Islet precursor cell (in vitro differentiated cells): ENCODE data around the gene PRR20G.
"Not testable (repeated sequence)": the region's sequence is repeated elsewhere in the genome, so short reads cannot be mapped to it uniquely, and the experiment has no call there.

Experiments used
- DNase-seq: peaks from one replicate; pipeline ENCODE4 v3.0.0-alpha.2; 2018

Gene PRR20G

DNA sequence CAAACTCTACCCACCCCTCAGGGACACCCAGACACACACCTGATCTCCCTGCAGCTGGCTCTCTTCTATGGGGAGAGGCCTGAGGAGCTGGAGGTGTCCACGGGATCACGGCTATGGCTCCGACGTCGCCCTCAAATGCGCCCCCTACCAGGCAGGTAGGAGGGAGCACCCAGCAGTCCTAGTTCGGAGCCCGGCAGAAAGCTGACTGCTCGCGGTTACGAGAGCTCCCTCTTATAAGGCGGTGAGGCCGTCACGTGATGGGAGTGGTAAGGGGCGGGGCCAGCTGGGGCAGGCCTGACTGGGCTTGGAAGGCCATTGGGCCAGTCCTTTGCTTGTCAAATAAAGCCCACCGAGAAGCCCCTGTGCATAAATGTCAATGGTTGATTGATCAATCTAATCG is at the start of gene PRR20G:
Gene PRR20G, minus strand, starts transcription at position 207 of the 400 bp plus-strand sequence. CDS start 681 bp downstream, outside the sequence.
- no peak for DNase-seq

DNA sequence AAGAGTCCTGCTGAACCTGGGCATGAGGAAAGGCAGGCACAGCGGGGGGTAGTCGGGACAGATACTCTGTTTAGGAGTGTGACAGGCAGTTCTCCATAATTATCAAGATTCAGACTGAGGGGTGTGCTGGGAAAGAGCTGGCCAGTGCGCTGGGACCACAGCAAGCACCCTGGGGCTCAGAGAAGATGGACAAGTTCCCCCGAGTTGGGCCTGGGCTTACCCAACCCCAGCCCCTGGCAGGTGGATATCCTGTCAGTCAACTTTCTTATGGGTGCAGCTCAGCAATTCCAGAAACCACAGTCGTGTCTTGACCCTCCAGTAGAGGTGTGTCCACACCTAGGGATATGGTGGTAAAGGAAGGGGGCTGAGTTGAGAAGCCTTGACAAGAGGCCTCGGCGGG is 49.2 kb upstream of the PRR20G start:
- no peak for DNase-seq

GRCh38 chr3:127336101-127336500 is 48.3 kb upstream of the PRR20G start:
- no peak for DNase-seq

DNA sequence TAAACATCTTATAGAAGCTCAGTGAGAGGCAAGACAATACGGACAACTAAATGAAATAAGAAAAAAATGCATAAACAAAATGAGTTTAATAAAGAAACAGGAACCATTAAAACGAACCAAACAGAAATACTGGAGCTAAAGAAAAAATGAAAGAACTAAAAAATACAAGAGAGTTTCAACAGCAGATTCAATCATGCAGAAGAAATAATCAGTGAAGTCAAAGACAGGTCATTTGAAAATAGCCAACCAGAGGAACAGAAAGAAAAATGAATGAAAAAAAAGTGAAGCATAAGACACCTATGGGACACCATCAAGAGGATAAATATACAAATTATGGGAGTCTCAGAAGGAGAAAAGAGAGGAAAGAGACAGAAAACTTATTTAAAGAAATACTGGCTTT is 42.5 kb upstream of the PRR20G start:
- no peak for DNase-seq

DNA sequence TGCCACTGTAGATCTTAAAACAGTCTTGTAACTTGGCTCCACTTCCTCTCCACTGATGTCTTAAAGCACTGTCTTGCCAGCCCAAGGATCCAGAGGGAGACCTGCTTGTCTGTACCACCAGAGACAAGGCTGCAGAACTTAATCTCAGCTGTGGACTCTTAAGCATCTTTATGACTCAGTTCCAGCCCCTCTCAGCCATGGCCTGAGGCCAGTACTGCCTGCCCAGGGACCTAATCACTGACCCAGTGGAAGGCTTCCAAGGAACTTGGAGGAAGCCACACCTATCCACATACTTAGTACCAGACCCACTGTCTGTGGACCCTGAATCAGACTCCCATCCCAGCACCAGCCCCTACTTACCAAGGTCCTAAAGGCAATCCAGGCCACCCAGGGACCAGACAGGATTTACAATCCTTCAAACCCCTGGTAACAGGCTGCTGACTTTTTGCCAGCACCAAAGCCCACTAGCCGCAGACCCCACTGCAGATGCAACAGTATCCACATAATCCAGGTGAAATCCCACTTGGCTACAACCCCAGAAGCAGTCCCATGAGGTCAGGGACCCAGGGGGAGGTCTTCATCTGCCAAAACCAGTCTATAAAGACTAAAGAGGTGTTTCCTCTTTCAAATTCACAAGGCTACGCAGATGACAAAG is 41.9 kb upstream of the PRR20G start:
- peak; percentile 68 for DNase-seq

DNA sequence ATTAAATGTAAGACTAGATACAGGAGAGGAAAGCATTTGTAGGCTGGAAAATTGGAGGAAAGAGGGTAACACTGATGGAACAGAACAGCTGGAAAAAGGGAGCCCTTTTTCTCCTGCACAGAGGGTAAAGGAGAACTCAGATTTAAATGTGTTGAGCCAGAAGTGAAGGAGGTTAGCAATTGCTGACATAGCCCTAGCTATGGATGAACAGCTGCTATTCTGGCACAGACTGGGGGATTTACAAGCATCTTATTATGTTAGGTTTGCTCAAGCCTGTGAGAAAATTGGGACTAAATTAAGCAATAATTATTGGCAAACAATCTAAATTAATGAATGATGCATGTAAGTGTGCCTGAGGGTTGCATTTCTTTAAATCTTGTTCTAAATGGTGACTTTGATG is 40.6 kb upstream of the PRR20G start:
- no peak for DNase-seq

- DNase-seq: no peak
These were observed 38.5 kb upstream of the PRR20G start for GRCh38 chr3:127326341-127326740.

- DNase-seq: no peak
These were observed 37.7 kb upstream of the PRR20G start for GRCh38 chr3:127325629-127325961.

DNA sequence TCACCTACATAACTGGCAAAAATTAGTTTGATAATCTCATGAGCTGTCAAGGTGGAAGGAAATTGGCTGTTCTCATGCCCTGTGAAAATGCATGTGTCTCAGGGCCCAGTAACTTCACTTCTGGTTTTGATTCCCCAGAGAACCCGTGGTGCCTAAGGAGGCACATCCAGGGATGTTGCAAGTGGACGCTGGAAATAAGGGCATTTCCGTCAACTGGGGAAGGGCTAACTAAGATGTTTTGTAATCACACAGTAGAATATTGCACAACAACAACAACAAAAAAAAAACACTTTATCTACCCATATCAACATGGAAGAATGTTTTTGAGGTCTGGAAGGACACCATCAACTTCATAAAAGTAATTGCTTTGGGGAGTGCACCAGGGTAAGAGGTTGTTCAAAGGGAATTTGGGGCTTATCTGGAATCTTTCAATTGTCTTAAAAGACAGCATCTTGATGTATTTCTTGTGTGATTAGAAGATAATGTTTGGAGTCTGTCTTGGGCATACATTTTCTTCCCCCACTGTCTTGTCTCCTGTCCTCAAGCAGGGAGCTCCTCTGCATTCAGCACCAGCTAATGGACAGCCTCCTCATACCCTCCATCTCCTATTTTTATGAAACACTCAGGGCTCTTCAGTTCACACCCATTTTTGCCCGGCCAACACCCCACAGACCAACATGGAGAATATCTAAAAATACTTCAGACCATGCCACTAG is 37.2 kb upstream of the PRR20G start:
- DNase-seq: no peak

- DNase-seq: no peak
These were observed 36.2 kb upstream of the PRR20G start for GRCh38 chr3:127324076-127324475.

- DNase-seq: no peak
These were observed 35.7 kb upstream of the PRR20G start for GRCh38 chr3:127323581-127323980.

DNA sequence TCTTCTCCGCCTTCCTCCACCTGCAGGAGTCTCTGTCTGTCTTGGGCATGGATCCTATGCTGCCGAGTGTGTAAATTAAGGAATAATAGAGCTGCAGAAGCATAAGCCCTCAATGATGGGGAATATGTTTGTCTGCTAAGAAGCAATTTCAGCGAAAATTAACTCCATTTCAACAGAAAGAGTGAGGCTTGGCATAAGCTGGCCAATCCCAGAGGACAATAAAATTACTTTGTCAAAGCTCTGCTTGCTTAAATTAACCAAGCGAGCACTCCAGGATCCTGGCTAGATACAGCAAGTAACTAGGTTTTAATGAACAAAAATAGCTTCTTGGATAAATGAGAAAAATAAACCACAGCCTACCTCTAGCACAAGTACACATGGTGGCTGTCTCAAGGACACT is 33.5 kb upstream of the PRR20G start:
- DNase-seq: no peak

DNA sequence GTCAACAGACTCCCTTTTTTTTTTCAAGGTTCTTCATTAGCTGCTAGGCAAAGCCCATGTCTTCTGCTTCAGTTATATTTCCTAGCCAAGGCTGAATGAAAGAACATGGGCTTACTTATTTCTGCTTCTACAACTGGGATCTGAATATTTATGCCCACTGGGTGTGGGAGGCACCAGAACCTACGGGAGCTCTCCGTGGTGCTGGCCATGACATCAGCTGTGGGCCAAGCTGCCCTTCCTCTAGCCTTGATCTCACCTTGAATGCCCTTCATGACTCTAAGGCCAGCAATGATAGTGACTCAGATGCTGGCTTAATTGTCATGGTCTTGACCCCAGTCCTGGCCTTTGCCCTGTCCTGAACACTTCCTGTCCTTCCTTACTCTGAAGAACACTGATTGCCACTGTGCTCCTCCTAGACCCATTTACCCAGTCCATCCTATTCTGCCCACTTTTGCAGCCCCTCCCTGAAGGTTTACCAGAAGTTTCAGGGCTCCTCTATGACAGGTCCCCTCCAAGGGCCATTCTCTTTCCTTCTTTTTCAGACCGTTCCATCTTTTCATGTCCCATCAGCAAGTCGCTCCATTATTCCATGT is 32.8 kb upstream of the PRR20G start:
- no peak for DNase-seq

DNA sequence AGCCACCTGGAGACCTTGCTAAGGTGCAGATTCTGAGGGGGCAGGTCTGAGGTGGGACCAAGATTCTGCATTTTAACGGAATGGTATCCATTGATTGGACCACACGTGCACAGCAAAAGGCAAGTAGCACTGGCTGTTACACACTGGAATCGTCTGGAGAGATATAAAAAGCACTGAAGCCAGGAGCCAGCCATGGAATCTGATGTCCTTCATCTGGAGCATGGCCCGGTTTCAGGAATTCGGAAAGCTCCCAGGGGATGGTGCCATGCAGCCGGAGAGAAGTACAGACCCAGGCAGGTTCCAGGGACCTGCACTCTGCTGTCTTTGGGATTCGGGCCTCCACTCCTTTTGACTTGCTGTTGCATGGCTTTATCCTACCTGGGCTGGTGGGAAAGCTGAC is 28.8 kb upstream of the PRR20G start:
- no peak for DNase-seq

GRCh38 chr3:127312818-127313217 is 25.0 kb upstream of the PRR20G start:
- no peak for DNase-seq

DNA sequence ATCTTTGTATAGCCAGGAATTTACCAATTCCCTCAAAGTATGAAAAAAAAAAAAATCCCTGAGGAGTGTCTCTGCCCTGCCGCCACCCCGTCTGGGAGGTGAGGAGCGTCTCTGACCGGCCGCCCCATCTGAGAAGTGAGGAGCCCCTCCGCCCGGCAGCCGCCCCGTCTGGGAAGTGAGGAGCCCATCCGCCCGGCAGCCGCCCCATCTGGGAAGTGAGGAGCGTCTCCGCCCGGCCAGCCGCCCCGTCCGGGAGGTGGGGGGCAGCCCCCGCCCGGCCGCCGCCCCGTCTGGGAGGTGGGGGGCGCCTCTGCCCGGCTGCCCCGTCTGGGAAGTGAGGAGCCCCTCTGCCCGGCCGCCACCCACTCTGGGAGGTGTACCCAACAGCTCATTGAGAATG is 21.0 kb upstream of the PRR20G start:
- not testable (repeated sequence) for DNase-seq

- DNase-seq: no peak
These were observed 20.1 kb upstream of the PRR20G start for GRCh38 chr3:127307916-127308315.

GRCh38 chr3:127307112-127307835 is 19.4 kb upstream of the PRR20G start:
- DNase-seq: no peak

- DNase-seq: no peak
These were observed 18.7 kb upstream of the PRR20G start for GRCh38 chr3:127306361-127307111.

DNA sequence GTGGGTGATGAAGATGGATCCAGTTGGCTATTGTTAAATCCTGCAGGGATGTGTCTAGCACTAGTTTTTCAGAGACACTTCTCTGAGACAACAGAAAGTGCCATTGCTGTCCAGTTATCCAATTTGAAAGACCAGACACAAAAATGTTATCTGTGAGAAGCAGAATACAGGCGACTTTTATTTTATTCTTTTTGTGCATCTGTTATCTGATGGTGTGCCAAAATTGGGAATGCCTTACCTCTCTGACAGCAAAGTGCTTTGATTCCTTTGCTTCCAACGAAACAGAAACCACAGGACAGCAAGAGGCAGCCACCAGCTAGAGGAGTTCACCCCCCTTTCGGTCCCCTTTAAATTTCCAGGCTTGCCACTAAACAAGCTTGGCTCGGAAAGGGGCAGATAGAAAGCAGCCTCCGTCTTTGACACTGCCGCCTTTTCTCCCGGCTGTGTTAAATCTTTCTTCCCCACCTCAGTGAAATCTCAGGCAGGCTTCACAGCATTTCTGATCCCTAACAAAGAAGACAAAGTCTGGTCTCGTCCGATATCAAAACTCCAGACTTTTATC is 17.7 kb upstream of the PRR20G start:
- no peak for DNase-seq

- no peak for DNase-seq
These were observed 16.4 kb upstream of the PRR20G start for GRCh38 chr3:127304121-127304744.

GRCh38 chr3:127299276-127299675 is 11.4 kb upstream of the PRR20G start:
- DNase-seq: no peak
